Mononuclear cell (primary cell): ENCODE measurements around the gene TEKT5. TPM values are rescaled to one million over a fixed set of nuclear protein-coding genes. Genes with fewer than 3 reads are reported as not detected.
"Not testable (repeated sequence)": the region's sequence is repeated elsewhere in the genome, so short reads cannot be mapped to it uniquely, and the experiment has no call there.

Experiments
- H3K27me3 ChIP-seq: 2 replicates; pipeline ENCODE4 v1.6.0; 2011; ENCODE audit warnings: low read length, control low read depth; ENCODE audit not compliant: insufficient read depth
- H3K4me1 ChIP-seq: 2 replicates; pipeline ENCODE4 v1.5.1; 2011; ENCODE audit warnings: mild to moderate bottlenecking, low read length, control low read depth; ENCODE audit not compliant: insufficient read depth
- H3K4me3 ChIP-seq: 2 replicates; pipeline ENCODE4 v1.5.1; 2011; ENCODE audit warnings: mild to moderate bottlenecking, low read length, moderate library complexity
- H3K9me3 ChIP-seq: 2 replicates; pipeline ENCODE4 v1.5.1; 2011; ENCODE audit warnings: low read depth, mild to moderate bottlenecking, control low read depth, low read length
- total RNA-seq: library from RNA; depleted of rRNA; stranded (reverse); fragments of >200 nt; gene quantifications from one replicate; pipeline ENCODE4 v1.2.3, GENCODE V29; 2012

Gene TEKT5
- total RNA-seq, 1 donor = not detected

DNA sequence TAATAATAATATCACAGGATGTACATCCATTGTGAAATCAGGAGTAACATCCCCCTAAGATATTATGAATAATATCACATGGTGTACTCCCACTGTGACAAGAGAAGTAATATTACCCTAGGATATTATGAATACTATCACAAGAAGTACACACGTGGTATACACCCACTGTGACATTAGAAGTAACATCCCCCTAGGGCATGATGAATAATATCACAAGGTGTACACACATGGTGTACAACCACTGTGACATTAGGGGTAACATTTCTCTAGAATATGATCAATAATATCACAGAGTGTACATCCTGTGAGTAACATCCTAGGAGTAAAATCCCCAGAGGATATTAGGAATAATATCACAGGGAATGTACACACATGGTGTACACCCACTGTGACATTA is 5.0 kb upstream of the TEKT5 start:
- Histone ChIP-seq H3K27me3 (no peaks in the 10 kb centered on the region), H3K4me3 (no peak overlapping the region), H3K9me3 (no peaks in the 10 kb centered on the region), H3K4me1 (no peaks in the 10 kb centered on the region)

DNA sequence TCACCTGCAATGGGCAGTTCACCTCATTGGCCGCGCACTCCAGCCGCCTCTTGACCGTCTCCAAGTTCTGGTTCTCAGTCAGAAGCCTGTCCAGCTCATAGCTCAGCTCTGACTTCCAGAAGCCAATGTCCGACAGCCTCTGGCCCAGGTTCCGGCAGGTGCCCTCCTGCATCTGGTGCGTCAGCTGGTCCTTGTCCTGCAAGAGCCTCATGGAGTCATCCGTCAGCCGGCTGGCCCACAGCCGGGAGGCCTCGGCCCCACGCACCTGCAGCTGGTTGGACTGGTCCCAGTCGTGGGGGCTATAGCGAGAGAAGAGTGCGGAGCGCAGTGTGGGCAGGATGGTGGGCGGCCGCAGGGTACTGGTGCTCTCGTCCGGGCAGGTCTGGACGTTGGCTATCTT is 424 bp downstream of the TEKT5 start:
- Histone ChIP-seq H3K4me1 (no peaks in the 10 kb centered on the region), H3K4me3 (no peak overlapping the region), H3K9me3 (no peaks in the 10 kb centered on the region), H3K27me3 (no peaks in the 10 kb centered on the region)

DNA sequence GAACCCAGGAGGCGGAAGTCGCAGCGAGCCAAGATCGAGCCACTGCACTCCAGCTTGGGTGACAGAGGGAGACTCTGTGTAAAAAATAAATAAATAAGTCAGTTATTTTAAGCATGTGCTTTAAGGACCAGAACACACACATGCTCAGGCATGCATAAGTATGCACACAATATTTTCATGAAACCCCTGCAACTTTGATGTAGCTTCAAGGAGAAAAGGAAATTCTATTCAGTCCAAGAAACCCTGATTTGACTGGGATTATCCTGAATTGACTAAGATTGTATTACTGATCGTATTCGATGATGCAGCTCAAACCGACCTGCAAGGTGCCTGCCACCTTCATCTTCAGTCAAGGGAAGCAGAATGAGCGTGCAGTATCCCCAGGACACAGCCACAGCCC is 841 bp downstream of the TEKT5 start:
- no peak overlapping the region for H3K4me3 ChIP-seq
- H3K9me3 ChIP-seq = no peaks in the 10 kb centered on the region
- no peaks in the 10 kb centered on the region for H3K27me3 ChIP-seq
- H3K4me1 ChIP-seq = no peaks in the 10 kb centered on the region

DNA sequence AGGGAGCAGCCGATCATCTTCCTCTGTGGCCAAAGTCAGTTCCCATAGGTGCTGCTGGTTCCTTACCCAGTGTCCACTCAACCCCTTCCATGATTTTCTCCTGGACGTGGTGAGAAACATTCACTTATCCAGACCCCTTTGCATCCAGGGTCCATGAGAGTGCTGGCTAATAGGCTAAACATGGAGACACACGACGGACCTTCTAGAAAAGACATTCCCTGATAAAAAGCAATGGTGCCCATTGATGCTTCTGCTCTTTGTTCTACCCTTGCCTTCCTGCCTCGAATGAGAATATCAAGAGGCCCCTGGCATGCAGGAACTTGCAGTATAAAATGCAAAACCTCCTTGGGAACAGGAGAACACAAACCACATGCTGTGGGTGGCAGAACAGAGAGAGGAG is 2.3 kb downstream of the TEKT5 start:
- Histone ChIP-seq H3K4me3 (no peak overlapping the region), H3K27me3 (no peaks in the 10 kb centered on the region), H3K4me1 (no peaks in the 10 kb centered on the region), H3K9me3 (no peaks in the 10 kb centered on the region)

DNA sequence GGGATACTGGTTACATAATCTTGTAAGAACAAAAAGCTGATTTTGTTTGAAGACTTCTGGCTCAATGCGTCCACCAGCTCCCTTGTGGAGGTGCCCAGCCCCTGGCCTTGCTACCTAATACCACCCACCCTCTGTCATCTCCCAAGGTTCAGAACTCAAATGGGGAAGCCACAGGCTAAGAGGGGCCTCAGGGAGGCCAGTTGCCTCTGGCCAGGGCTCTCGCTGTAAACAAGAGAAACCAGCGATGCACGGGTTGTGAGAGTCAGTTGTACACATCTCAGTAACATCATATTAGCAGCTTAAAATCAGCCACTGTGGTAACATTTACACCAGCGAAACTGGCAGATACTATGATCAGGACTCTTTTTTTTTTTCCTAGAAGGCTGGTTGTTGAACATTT is 6.0 kb downstream of the TEKT5 start:
- Histone ChIP-seq H3K9me3 (no peaks in the 10 kb centered on the region), H3K4me1 (no peaks in the 10 kb centered on the region), H3K4me3 (no peak overlapping the region), H3K27me3 (no peaks in the 10 kb centered on the region)

DNA sequence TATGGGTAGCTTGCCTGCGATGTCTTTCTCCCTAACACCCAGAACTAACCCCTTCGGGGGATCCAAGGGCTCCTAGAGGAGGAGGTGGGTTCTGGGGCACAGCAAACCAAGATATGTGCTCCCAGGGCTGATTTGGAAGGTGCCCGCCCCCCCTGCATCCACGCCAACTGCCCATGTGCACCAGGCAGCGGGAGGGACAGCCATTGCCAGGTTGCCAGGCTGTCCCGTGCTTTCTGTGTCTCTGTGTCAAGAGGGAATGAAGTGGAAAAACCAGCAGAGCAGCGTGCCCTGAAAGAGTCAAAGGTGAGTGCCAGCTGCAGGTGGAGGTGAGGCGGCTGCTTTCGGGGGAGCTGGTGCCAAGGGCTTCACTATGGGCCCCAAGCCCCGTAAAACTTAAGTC is 6.4 kb downstream of the TEKT5 start:
- Histone ChIP-seq H3K4me1 (no peaks in the 10 kb centered on the region), H3K9me3 (no peaks in the 10 kb centered on the region), H3K27me3 (no peaks in the 10 kb centered on the region), H3K4me3 (no peak overlapping the region)

DNA sequence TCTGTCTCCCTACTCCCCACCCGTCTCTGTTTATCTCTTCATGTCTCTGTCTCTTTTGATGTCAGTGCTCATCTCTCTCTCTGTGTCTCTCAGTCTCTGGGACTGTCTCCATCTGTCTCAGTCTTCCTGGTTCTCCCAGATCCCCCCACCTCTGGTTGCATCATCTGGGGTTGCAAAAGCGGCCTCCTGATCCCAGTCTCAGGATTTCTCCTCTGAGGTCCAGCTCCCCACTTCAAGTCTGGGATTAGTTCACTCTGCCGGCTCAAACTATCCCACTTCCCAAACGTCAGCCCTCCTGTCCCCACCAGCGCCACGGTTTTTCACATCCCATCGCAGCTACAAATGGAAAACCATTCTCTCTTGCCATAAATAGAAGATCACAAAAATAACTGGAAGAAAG is 9.0 kb downstream of the TEKT5 start:
- no peaks in the 10 kb centered on the region for H3K4me1 ChIP-seq
- H3K27me3 ChIP-seq = no peaks in the 10 kb centered on the region
- no peak overlapping the region for H3K4me3 ChIP-seq
- H3K9me3 ChIP-seq = no peaks in the 10 kb centered on the region

DNA sequence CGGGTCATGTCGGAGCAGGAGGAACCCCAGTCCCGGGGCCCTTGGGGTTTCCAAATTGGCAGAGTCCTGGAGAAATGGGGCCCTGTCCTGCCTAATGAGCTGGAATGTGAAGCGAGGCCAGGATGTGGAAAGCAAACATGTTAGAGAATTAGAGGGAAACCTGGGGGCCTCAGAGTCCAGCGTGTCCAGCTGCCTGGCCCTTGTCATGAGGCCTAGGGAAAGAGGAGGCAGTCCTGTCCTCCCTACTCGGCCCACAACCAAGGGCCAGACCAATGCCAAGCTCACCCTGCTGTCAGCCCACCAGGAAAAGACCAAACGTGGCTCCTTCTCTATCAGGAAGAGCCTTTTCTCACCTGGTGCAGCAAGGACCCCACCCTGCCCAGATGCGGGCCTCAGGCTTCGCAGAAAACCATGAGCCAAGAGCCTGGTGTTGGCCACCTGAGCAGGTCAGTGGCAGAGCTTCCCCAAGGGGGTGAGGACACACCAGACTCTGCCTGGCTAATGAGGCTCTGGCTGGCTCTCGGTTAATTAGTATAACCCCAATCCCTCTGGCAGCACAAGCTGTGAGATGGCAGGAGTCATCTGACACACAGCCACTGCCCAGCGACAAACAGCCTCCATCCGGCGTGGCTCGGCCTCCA is 10.1 kb downstream of the TEKT5 start:
- H3K4me3 ChIP-seq = no peak overlapping the region
- no peaks in the 10 kb centered on the region for H3K9me3 ChIP-seq

DNA sequence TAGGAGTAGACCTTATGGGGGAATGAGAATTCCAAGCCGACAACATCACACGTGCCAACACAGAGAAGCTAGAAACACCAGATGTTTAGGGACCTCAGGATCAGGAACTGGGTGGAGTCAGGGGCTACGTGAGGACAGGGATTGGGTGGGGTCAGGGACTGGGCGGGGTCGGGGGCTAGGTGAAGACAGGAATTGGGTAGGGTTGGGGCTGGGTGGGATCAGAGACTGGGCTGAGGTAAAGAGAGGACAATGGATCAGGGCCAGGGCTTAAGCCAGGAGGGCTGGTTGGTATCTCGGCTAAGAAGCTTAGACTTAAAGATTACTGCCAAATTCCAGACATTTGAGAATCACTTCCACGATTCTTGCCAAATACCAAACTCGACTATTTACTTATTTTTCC is 11.6 kb downstream of the TEKT5 start:
- no peaks in the 10 kb centered on the region for H3K9me3 ChIP-seq
- H3K4me3 ChIP-seq = no peak overlapping the region
- H3K27me3 ChIP-seq = no peaks in the 10 kb centered on the region
- no peaks in the 10 kb centered on the region for H3K4me1 ChIP-seq

More for the DNA sequence above, 10.1 kb downstream of the TEKT5 start:
- H3K27me3 ChIP-seq = no peaks in the 10 kb centered on the region
- H3K4me1 ChIP-seq = no peaks in the 10 kb centered on the region

DNA sequence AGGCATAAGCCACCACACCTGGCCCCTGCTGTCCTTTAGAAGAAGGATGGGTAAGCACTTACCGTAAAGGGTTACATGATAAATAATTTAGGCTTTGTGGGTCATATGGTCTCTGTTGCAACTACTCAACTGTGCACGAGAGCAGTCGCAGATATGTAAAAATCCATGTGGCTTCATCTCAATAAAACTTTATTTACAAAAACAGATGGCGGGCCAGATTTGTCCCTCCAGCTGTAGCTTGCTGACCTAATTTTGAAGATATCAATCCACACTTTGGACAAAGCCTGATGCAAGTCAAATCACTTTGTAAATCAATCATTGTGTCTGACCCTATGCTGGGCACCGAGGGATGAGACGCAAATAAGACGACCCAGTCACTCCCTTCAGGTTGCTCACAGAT is 12.1 kb downstream of the TEKT5 start:
- no peaks in the 10 kb centered on the region for H3K27me3 ChIP-seq
- no peaks in the 10 kb centered on the region for H3K9me3 ChIP-seq
- H3K4me3 ChIP-seq = no peak overlapping the region
- no peaks in the 10 kb centered on the region for H3K4me1 ChIP-seq

DNA sequence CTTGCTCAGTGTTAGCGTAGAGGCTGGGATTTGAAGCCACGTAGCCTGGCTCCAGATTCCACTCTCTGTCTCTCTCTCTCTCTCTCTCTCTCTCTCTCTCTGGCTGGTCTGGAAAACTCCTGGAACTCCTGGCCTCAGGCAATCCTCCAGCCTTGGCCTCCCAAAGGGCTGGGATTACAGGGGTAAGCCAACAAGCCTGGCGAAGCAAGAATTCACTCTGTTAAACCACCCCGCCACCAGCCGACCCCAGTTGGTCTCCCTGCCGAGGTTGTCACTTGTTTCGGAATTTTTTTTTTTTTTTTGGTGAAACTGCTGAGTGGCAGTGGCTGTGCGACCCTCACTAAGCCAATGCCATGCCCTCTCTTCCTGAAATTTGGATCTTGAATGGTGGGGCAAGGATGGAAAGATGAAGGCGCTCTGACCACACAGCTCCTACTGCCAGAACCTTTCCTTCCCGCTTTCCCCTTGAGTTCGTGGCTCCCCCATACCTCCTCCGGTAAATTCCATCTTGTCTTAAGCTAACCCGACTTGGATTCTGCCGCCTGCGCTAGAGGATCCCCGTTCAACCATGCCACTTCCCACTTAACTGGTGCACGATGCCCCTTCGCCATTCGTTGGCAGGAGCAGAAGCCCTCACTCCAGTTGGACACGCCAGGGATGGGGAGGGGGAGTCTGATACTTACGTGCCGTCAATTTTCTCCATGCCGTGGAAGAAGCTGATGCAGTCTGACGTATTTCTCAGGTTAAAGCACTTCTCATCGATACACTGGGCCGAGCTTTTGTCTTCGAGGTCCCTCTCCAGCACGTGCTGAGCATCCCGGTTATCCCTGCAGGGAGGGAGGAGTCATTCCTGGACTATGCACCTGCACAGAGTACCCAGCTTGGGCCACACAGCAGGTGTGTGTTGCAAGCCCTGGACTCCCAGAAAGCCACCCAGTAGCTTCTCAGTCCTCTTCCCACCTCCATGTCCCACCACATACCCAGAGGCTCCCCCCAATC is 13.1 kb downstream of the TEKT5 start:
- no peaks in the 10 kb centered on the region for H3K4me1 ChIP-seq
- H3K27me3 ChIP-seq = no peaks in the 10 kb centered on the region
- H3K9me3 ChIP-seq = no peaks in the 10 kb centered on the region
- H3K4me3 ChIP-seq = no peak overlapping the region

DNA sequence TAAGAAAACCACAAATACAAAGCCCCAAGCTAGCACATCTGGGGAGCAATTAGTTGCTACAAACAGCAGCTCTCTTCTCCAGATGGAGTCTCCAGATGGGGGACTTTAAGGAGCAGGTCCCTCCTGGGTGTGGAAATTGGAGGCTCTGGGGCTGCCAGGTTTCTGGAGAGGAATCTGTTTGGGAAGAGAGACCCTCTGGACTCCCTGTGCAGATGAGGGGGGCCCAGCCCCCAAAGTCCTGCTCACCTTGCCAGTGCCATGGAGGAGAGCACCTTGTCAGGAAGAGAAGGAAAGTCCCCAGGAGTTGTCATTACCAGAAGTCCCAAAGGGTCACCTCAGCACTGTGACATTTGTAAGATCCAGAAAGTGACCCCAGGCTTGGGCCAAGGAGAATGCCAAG is 14.8 kb downstream of the TEKT5 start:
- Histone ChIP-seq H3K4me1 (no peaks in the 10 kb centered on the region), H3K27me3 (no peaks in the 10 kb centered on the region), H3K9me3 (no peaks in the 10 kb centered on the region), H3K4me3 (no peak overlapping the region)

DNA sequence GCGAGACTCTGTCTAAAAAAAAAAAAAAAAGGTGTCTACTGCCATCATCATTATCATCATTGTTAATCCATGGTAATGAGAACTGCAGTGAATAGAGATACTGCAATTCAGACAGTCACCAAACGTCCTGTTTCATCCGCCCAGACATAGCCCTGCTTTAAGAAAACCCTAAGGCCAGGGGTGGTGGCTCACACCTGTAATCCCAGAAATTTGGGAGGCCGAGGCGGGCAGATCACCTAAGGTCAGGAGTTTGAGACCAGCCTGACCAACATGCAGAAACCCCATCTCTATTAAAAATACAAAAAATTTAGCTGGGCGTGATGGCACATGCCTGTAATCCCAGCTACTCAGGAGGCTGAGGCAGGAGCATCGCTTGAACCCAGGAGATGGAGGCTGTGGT is 15.3 kb downstream of the TEKT5 start:
- H3K9me3 ChIP-seq, H3K27me3 ChIP-seq, H3K4me1 ChIP-seq, H3K4me3 ChIP-seq: not testable (repeated sequence)

DNA sequence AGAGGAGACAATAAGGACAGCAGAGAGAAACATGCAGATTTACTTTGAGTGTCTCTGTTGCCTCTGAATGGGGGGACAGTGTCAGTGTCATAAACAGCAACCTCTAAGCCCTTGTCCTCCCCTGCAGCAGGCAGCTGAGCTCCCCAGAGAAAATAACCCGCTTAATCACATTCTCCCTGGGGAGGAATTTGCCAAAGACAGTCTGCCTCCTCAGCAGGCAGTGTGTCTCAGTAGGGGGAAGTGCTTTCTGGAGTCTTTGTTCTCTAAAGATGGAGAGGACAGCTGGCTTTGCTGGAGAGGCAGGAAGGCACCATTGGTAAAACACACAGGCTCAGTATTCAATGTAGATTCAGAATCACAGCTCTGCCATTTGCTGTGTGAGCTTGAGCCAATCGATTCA is 16.1 kb downstream of the TEKT5 start:
- H3K9me3 ChIP-seq = no peaks in the 10 kb centered on the region
- H3K4me3 ChIP-seq = no peak overlapping the region
- no peaks in the 10 kb centered on the region for H3K4me1 ChIP-seq
- no peaks in the 10 kb centered on the region for H3K27me3 ChIP-seq

DNA sequence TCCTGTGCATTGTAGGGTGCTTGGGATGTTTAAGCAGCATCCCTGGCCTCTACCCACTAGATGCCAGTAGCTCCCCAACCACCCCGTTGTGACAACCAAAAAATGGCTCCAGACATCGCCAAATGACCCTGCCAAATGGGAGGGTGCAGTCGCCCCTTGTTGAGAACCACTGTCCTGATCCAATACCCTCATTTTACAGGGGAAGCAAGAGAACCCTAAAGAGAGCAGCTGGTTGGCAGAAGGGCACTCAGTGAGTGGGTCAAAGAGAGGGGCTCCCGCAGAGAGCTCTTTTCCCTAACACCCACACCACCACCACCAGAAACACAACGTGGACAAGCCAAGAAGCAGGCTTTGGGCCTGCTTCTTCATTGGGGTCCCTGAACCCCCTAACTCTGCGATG is 18.4 kb downstream of the TEKT5 start:
- Histone ChIP-seq H3K4me1 (no peaks in the 10 kb centered on the region), H3K4me3 (no peak overlapping the region), H3K27me3 (no peaks in the 10 kb centered on the region), H3K9me3 (no peaks in the 10 kb centered on the region)

DNA sequence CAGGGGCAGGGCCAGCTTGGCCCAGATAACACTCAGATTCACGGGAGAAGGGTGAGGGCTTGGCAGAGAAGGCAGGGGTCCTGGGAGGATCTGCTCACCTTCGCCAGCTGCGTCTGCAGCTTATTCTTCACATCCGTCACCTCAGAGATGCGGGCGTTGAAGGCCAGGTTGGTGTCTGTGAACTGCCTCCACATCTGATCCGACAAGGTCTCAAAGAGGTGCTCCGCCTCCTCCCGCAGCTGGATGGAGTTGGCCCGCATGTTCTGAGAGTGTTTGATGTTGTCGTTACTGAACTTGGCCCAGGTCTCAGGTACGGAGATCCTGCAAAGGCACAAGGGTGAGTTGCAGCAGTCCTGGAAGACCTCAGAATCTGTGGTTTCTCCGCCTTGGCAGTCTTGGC is 18.9 kb downstream of the TEKT5 start:
- H3K4me3 ChIP-seq = no peak overlapping the region
- no peaks in the 10 kb centered on the region for H3K9me3 ChIP-seq
- H3K27me3 ChIP-seq = no peaks in the 10 kb centered on the region
- no peaks in the 10 kb centered on the region for H3K4me1 ChIP-seq
